ENCODE data around the gene CGB1.
A peak's percentile ranks its signal among the peaks of the same experiment; 100 is the strongest.
"Not testable (repeated sequence)": the region's sequence is repeated elsewhere in the genome, so short reads cannot be mapped to it uniquely, and the experiment has no call there.

CGB1 gene

DNA sequence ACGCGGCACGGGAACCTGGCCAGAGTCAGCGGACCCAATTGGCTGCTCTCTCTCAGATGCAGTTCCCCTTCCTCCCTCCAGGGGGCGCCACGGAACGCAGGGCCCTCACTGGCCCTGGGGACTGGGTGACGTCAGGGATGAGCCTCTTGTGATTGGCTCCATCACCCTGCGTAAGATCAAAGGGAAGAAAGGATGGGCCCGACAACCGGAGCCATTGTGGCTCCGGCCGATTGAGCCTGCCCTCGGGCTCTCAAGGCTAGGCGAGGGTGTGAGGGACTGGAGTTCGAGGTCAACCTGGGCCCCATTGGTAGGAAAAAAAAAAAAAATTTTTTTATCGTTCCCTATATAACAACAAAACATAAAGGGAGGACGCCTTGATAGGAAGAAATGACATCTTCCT, at the start of gene CGB1:
CGB1 (minus strand) TSS at position 81 of the 400 bp plus-strand sequence. CDS start 184 bp downstream, outside the sequence.
- not testable (repeated sequence) for DNase-seq (ENCODE audit: low read depth)

DNA sequence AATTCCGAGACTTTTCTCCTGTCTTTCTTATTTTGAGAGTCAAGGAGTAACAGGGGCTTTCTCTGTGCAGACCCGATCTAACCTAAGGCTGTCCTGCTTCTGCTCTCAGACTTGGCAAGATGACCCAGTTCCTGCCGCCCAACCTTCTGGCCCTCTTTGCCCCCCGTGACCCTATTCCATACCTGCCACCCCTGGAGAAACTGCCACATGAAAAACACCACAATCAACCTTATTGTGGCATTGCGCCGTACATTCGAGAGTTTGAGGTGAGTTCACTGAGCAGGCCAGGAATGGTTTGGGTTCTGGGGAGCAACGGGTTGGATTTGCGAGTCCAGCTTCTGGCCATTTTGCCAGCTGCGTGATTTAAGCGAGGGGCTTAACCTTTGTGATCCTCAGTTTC, 49.6 kb upstream of the CGB1 start:
- DNase-seq (ENCODE audit: low read depth), result no peak

DNA sequence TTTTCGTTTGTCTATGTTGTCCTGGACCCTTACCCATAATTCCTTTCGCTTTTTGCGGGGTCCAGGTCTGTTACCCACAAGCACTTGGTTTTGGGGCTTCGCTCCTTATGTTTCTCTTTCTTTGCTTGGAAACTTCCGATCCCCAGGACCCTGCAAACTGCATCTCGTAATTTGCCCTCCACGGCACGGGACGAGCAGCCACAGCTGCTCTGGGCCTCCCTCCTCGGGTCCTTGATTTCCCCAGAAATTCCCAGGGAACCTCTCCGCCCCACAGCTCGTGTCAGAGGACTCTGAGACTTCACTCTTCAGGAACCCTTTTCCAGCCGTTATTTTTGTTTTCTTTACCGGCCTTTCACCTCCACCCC, 49.2 kb upstream of the CGB1 start:
- no peak for DNase-seq (ENCODE audit: low read depth)

DNA sequence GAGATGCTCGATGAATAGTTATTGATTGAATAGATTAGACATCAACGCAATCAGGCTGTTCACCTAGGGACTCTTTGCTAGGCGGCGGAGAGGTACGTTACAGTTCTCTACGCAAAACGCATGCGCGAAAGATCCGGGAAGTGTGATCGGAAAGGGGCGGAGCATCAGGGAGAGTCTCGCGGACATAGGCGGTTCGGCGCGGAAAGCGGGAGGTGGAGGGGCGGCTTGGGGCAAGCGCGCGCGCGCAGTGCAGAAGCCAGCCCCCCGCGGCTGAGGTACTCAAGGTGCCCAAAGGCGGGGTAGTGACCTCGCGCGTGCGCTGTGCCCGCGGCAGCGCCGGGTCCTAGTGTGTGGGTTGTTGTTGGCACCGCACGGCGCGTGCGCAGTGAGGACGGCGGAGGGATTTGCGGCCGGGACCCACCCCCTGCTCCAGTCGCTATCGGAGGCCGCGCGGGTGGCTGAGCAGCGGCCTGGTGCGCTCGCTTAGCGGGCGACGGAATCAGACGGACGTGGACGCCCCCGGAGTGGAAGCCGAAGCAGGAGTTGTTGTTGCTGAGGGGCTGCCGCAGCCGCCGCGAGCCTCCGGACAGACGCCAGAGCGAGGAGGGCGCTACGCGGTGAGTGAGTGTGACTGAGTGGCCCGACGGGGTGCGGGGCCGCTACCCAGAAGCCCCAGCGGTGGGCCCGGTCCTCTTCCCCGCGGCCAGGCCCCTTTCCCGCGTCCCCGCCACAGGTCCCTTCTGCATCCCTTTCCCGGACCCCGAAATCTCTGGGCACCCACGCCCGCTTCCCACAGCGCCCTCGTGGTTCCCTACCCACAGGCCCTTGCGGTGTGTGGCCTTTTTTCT, 48.5 kb upstream of the CGB1 start, which contains the start of gene SNRNP70:
SNRNP70 (plus strand) TSS at position 432 of the 848 bp plus-strand sequence. CDS start 964 bp downstream, outside the sequence.
- peak; percentile 100 for DNase-seq (ENCODE audit: low read depth)

DNA sequence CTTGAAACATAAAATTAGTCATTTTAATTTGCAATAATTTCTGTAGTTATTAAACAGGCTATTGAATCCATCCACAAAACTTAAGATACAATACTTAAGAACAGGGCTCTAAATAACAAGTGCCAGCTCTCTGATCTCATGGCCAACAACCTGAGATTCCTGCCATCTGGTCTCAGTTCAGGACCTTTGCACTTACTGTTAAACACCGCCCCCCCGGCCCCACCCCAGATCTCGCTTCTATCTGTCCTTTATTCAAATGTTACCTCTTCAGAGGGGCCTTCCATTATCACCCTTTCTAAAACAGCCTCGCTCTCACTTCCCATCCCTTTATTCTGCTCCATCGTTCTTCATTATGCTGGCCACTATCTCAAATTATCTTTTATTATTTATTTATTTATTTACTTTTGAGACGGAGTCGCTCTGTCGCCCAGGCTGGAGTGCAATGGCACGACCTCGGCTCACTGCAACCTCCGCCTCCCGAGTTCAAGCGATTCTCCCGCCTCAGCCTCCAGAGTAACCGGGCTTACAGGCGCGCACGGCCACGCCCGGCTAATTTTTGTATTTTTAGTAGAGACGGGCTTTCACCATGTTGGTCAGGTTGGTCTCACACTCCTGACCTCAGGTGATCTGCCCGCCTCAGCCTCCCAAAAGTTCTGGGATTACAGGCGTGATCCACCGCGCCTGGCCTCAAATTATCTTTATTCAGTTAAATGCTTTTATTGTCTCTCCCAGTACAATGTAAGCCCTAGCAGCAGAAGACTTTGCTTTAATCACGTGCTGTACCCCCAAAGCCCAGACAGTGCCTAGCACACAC, 47.7 kb upstream of the CGB1 start:
- no peak for DNase-seq (ENCODE audit: low read depth)

DNA sequence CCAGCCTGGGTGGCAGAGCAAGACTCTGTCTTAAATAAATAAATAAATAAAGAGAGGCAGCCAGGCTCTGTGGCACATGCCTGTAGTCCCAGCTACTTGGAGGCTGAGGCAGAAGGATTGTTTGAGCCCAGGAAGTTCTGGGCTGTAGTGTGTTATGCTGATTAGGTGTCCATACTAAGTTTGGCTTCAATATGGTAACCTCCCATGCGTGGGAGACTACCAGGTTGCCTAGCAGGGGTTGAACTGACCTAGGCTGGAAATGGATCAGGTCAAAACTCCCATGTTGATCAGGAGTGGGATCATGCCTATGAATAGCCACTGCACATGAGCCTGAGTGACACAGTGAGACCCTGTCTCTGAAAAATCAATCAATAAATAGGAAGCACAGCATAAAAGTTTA, 44.6 kb upstream of the CGB1 start:
- no peak for DNase-seq (ENCODE audit: low read depth)

DNA sequence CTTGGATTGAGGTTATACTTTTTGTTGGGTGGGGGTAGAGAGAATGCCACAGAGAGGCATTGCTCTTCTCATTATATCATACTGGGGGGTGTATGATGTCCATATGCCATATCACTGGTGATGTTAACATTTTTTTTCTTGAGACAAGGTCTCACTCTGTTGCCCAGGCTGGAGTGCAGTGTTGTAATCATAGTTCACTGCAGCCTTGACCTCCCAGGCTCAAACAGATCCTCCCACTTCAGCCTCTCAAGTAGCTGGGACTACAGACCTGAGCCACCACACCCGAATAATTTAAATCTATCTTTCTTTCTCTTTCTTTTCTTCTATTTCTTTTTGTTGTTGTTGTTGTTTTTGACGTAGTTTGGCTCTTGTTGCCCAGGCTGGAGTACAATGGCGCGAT, 43.7 kb upstream of the CGB1 start:
- no peak for DNase-seq (ENCODE audit: low read depth)

DNA sequence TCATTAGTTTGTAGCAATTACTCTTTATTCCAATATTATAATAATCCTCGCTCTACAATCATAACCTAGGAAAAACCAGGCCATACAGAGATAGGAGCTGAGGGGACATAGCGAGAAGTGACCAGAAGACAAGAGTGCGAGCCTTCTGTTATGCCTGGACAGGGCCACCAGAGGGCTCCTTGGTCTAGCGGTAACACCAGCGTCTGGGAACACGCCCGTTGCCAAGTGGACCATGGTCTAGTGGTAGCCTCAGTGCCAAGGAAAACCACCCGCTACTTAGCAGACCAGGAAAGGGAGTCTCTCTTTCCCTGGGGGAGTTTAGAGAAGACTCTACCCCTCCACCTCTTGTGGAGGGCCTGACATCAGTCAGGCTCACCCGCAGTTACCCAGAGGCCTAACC, 38.2 kb upstream of the CGB1 start:
- not testable (repeated sequence) for DNase-seq (ENCODE audit: low read depth)

DNA sequence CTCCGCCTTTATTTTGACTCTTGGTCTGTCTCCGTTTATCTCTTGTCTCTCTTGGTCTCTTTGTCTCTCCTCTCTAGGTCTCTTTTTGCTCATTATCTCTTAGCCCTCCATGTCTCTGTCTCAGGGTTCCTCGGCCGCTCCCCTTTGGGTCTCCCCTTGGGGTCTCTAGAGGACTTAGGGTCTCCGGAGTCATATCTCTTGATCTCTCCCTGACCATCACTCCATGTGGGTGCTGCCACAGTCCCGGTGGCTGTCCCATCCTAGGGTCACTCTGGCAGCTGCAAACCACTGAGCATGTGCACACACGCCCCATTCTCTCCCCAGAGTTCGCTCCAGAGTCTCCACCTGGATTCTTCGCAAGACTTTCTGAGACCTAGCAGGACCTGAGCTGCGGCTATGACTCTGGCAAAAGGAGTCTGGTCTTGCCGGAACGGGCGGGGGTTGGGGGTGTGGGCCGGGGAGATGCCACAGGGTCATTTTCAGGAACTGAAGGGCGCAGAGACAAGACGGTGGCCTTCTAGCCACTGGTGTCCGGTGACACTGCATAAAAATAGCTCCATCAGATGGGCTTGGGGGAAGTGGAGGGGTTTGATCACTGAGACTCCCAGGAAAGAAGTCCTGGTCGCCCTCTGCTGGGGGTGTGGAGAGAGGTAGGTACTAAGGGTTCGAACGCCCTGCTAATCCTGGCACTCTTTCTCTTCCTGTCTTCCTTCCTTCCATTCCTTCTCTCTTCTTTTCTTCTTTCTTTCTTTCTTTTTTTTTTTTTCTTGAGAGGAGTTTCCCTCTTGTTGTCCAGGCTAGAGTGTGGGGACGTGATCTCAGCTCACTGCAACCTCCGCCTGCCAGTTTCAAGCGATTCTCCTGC, 37.1 kb upstream of the CGB1 start:
- peak; percentile 79 for DNase-seq (ENCODE audit: low read depth)

DNA sequence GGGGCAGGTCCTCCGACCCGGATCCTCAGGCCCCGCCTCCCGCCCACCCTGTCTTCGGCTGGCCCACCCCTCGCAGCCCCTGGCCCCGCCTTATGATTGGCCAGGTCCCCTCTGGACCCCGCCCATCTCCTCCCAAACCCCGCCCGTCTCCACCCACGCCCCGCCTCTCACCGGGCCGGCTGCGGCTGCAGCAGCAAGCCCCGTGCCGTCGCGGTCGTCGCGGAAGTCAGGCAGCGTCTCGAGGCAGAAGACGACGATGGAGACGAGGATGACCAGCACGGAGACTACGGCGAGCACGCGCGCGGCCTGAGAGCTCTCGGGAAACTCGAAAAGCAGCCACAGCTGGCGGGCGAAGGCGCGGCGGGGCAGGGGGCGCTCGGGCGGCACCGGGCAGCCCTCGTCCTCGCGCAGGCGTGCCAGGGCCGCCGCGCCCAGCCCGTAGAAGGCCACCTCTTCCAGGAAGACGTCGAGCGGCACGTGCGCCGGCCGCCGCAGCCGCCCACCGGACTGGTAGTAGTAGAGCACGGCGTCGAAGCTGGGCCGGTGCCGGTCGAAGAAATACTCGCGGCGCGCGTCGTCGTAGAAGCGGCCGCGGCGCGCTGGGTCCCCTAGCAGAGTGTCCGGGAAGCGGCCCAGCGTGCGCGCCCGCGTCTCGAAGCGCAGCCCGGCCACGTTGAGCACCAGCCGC, 35.3 kb upstream of the CGB1 start:
- DNase-seq (ENCODE audit: low read depth), result no peak

DNA sequence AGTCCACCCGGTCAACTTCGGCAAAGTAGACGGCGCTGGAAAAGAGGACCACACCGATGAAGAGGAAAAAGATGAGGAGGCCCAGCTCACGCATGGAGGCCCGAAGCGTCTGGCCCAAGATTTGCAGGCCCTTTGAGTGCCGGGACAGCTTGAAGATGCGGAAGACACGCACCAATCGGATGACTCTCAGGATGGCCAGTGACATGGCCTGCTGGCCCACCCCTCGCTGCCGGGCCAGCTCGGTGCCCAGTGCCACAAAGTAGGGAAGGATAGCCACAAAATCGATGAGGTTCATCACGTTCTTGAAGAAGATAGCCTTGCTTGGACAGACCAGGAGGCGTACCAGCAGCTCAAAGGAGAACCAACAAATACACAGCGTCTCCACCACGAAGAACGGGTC, 33.7 kb upstream of the CGB1 start:
- no peak for DNase-seq (ENCODE audit: low read depth)

DNA sequence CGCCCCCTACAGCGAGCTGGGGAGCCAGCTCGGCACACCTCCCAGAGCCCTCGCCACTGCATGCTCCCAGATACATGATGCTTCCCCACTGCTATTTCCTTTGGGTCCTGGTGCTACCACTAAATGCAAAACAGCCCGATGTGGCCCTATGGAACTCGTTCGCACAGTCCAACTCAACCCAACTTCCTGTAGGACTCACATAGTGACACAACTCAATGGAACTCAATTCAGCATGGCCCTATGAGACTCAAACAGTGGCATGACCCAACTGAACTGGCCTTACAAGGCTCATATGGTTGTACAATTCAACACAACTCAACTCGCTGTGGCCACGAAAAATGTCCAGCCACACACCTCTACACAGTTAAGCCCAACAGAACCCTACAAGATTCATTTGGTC, 32.3 kb upstream of the CGB1 start:
- DNase-seq (ENCODE audit: low read depth), result no peak

DNA sequence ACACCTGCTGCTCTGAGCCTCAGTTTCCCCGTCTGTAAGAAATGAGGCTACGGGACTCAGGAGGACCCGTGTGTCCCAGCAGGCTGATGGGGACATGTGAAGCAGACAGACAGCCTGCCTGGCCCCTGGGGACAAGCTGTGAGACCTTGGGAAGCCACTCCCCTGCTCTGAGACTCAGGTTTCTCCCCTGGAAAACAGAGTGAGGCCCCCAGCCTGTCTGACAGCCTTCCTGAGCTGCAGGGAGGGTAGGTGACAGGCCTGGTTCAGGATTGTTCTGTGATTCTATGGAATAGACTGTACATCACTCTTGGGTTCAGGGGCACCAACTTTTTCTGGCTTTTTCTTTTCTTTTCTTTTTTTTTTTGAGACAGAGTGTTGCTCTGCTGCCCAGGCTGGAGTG, 30.9 kb upstream of the CGB1 start:
- DNase-seq (ENCODE audit: low read depth), result no peak

DNA sequence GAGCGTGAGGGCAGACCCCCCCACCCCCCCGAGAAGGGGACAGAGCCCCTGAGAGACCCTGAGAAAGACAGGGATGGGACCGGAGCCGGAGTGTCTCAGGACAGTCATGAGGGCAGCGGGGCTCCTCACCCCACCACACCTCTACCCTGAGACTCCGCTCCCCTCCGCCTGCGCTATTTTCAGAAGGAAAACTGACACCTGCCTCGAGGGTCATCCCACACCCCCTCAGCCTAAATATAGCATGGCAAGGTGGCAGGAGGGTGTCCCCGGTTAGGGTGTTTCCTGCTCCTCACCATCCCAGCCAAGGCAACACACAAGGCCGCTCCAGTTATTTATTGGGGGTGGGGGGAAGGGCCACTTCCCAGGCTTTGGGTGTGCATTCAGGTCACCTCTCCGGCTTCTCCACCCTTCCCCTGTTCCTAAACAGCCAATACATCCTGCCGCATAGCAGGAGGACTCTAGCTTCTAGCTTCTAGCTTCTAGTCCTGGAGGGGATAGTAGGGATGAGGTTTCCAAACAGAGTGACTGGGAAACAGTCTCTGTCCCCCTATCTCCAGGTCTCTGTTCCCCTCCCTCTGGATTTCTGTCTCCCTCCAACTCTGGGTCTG, 29.3 kb upstream of the CGB1 start:
- DNase-seq (ENCODE audit: low read depth), result no peak

DNA sequence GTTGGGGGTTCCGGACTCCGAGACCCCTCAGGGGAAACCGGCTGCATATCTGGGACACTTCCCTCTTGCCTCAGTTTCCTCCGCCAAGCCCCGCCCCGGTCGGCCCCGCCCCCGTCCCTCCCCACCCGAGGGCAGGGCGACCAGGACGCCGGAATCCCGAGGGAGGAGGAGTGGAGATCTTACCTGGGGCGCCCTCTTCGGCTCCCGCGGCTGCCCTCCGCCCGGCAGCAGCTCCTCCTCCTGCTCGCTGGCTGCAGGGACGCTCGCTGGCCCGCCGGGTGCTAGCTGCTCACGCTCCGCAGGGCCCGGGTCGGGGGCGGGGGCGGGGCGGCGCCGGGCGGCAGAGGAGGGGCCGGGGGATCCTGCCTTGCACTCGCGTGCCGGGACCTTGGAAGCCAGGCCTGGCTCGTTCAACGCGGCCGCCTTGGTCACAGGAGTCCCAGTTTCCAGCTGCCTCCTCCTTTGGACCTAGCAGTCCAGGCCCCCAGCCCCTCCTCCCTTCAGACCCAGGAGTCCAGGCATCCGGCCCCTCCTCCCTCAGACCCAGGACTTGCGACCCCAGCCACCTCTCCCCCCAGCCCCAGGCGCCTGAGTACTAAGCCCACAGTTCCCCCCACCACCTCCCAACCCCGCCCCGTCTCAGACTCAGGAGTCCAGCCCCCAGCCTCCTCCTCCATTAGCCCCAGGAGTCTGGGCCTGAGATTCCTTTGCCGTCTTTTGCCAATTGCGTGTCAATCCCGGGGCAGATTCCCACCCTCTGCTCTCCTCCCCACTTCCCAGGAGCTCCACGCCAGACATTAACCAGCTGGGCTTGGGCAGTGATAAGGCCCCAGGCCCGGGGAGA, 28.3 kb upstream of the CGB1 start, which contains the start of gene NTF4:
NTF4 (minus strand) TSS at position 51 of the 844 bp plus-strand sequence. CDS start 2,821 bp downstream, outside the sequence.
- DNase-seq (ENCODE audit: low read depth), result no peak

DNA sequence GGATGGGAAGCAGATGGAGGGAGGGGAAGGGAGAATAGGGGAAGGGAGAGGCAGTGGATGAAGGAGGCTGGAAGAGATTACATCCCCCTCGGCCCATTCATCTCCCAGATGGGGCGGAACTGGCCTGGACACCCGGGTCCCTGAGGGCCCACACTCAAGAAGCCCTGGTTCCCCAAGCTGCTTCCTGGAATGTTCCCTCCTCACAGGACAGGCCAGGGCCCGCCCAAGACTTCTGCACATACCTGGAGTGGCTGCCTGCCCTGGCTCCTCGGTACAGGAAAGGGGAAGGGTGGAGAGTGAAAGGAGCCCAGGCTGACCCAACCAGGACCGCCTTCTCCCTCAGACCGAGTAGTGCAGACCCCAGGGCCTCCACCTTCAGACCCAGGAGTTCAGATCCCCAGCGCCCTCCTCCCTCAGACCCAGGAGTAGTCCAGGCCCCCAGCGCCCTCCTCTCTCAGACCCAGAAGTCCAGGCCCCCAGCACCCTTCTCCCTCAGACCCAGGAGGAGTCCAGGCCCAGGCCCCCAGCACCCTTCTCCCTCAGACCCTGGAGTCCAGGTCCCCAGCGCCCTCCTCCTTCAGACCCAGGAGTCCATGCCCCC, 27.4 kb upstream of the CGB1 start:
- no peak for DNase-seq (ENCODE audit: low read depth)

DNA sequence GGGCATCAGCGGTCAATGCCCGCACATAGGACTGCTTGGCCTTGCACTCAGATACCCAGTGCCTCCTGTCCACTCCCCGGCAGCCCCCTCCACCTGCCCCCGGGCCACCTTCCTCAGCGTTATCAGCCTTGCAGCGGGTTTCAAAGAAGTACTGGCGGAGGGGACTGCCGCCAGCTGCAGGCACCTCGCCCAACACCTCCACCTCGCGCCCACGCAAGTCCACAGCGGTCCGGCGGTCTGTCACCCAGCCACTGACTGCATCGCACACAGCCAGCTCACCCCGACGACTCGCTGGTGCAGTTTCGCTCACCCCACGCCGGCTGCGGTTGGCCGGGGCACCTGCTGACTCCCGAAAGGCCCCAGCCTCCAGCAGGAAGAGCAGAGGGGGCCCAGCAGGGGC, 24.8 kb upstream of the CGB1 start:
- no peak for DNase-seq (ENCODE audit: low read depth)

DNA sequence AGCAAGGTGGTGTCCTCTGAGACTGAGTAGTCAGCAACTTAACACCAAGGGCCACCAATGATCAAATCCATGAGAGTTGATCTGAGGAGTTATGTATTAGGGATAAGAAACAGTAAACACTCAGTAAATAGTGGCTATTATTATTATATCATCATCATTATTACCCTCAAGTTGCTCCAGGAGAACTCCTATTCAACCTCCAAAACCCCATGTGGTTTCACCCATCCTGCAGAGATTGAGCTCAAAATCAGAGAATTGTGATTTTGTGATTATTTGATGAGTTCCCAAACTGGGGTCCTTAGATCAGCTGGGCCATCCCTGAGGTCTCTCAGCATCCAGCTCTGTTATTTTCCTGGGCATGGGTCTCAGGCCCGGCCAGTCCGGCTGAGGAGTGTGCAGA, 24.3 kb upstream of the CGB1 start:
- DNase-seq (ENCODE audit: low read depth), result no peak

DNA sequence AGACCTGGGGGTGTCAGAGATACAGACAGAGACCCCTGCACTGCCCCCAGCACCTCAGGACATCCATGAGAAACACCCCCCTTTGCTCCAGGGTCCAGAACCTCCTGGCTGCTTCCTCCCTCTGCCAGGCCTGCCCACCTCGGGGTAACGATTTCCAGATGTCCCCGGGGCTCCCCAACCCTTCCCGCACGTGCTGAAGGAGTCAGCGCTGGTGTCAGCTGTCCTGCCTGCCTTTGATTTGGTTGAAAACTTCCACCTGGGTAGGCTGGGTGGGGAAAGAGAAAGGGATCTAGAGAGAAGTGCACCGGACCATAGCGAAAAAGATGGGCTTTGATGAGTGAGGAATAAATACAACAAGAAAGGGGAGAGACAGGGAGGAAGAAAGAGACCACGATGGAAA, 22.4 kb upstream of the CGB1 start:
- DNase-seq (ENCODE audit: low read depth), result no peak

DNA sequence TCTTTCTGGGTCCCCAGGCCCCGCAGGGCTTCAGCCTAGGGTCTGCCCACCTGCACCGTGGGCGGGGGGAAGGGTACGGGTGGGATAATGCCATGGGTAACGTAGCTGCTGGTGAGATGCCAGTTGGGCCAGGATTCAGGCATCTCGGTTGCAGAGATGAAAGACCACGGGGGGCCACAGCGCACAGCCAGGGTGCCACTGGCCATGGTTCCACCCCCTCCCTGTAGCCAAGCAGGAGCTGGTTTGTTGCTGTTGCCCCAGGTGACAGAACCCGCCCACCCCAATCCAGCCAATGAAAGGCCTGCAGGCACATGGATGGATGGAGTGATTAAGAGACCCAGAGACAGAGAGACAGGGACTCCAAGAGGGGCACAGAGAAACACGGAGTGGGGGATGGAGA, 21.9 kb upstream of the CGB1 start:
- DNase-seq (ENCODE audit: low read depth), result no peak
